K562 (cell line): ENCODE data around the gene MFSD6. TPM values are rescaled to one million over a fixed set of nuclear protein-coding genes. Genes with fewer than 3 reads are reported as not detected.

Source experiments
- ATAC-seq: fragments of 200-7000 bp; cut with Tn5 transposase; 3 replicates; pipeline ENCODE4 v1.9.1; 2020; ENCODE audit warnings: moderate library complexity
- BruUV-seq: library from RNA; stranded (reverse); fragments of 400-500 nt; replicated peaks from 2 replicates; lab custom pipeline; 2021; lab: Mats Ljungman, UMichigan
- CTCF ChIA-PET: fragments of 300-600 bp; formaldehyde crosslinking; extraction: SDS; loops from one replicate; lab custom pipeline; 2021; ENCODE audit warnings: low intra/inter-chr PET ratio; lab: Yijun Ruan, JAX
- POLR2A ChIA-PET: fragments of 300-600, 350-650 bp; sonication (Branson Sonifier 250); formaldehyde crosslinking; extraction: SDS; loops from one replicate; lab custom pipeline; 2021; ENCODE audit warnings: antibody characterized with exemption, inconsistent platforms; lab: Yijun Ruan, JAX
- DNase-seq, 4 experiments: peaks; one replicate each; pipeline versions ENCODE4 v3.0.0 to v3.0.0-alpha.2; 2011 to 2018; ENCODE audit warnings: low spot score in 3 of 4, mixed read lengths in 3 of 4; ENCODE audit errors: extremely low read depth in 1 of 4
- FAIRE-seq: peaks from 2 replicates; lab custom pipeline; 2011; peaks lifted over from hg19 to GRCh38; lab: Jason Lieb, UNC
- H2AFZ ChIP-seq: 2 replicates; pipeline ENCODE4 v1.6.0; 2011; ENCODE audit warnings: low read depth, low read length, control low read depth, inconsistent platforms
- H3K27ac ChIP-seq: fragments of 200-600 bp; 3 replicates; pipeline ENCODE4 v1.8.0; 2011; ENCODE audit warnings: low read depth, mild to moderate bottlenecking, control low read depth, inconsistent platforms, low read length, moderate library complexity, mixed read lengths; ENCODE audit errors: extremely low read depth
- H3K27me3 ChIP-seq, 2 experiments: fragments of 300-600 bp in 1 of 2; 2 replicates in 1 of 2; 3 replicates in 1 of 2; pipeline versions ENCODE4 v1.6.0 to v1.8.0; 2011; ENCODE audit warnings: inconsistent platforms in 2 of 2, low read length in 2 of 2, mild to moderate bottlenecking in 1 of 2, mixed read lengths in 1 of 2, moderate library complexity in 1 of 2; ENCODE audit not compliant: control insufficient read depth in 2 of 2, insufficient read depth in 2 of 2
- H3K36me3 ChIP-seq: fragments of 300-600 bp; 3 replicates; pipeline ENCODE4 v1.8.0; 2011; ENCODE audit warnings: mild to moderate bottlenecking, low read length, inconsistent platforms; ENCODE audit not compliant: control insufficient read depth, insufficient read depth
- H3K4me1 ChIP-seq, 2 experiments: fragments of 200-600 bp in 1 of 2; replicated peaks in 1 of 2; 2 replicates in 1 of 2; 3 replicates in 1 of 2; pipeline versions ENCODE4 v1.5.1 to v1.8.0; 2011; ENCODE audit warnings: inconsistent platforms in 2 of 2, low read length in 2 of 2, mild to moderate bottlenecking in 1 of 2, mixed read lengths in 1 of 2, moderate library complexity in 1 of 2; ENCODE audit not compliant: control insufficient read depth in 2 of 2, insufficient read depth in 2 of 2
- H3K4me2 ChIP-seq: 2 replicates; pipeline ENCODE4 v1.6.1; 2011; ENCODE audit warnings: low read length, control low read depth, inconsistent platforms, mixed read lengths; ENCODE audit not compliant: insufficient read depth
- H3K4me3 ChIP-seq: fragments of 200-600 bp; sonication (generic), shearing (Covaris generic); 2 replicates; pipeline ENCODE4 v1.5.1; 2016; ENCODE audit warnings: control low read depth, inconsistent platforms
- H3K79me2 ChIP-seq: fragments of 200-600 bp; 3 replicates; pipeline ENCODE4 v1.8.0; 2011; ENCODE audit warnings: low read length, inconsistent platforms; ENCODE audit not compliant: control insufficient read depth, insufficient read depth
- H3K9ac ChIP-seq, 2 experiments: 2 replicates each; pipeline versions ENCODE4 v1.6.0 to v1.6.1; 2011; ENCODE audit warnings: low read depth in 2 of 2, low read length in 2 of 2, control low read depth in 1 of 2, inconsistent platforms in 1 of 2, mild to moderate bottlenecking in 1 of 2, mixed read lengths in 1 of 2; ENCODE audit not compliant: insufficient read depth in 1 of 2
- H3K9me1 ChIP-seq: one replicate; pipeline ENCODE4 v1.6.0; 2011; ENCODE audit warnings: inconsistent platforms, mild to moderate bottlenecking, low read length, moderate library complexity; ENCODE audit not compliant: control insufficient read depth, insufficient read depth
- H3K9me3 ChIP-seq: replicated peaks from 2 replicates; pipeline ENCODE4 v1.5.1; 2011; ENCODE audit warnings: low read depth, low read length, inconsistent platforms; ENCODE audit not compliant: control insufficient read depth, insufficient read depth
- H4K20me1 ChIP-seq: replicated peaks from 2 replicates; pipeline ENCODE4 v1.6.1; 2011; ENCODE audit warnings: low read length, inconsistent platforms, mixed read lengths; ENCODE audit not compliant: control insufficient read depth, insufficient read depth
- ESRRA ChIP-seq: fragments of 450-650 bp; IDR thresholded peaks from 2 replicates; pipeline ENCODE4 v1.6.1; 2014; ENCODE audit warnings: low read depth, mild to moderate bottlenecking, moderate library complexity, borderline replicate concordance
- FOS ChIP-seq: IDR thresholded peaks from 3 replicates; pipeline ENCODE4 v1.6.1; 2011; ENCODE audit not compliant: insufficient read length; ENCODE audit errors: extremely low read depth
- GTF3C2 ChIP-seq: IDR thresholded peaks from 3 replicates; pipeline ENCODE4 v1.6.1; 2011; ENCODE audit warnings: borderline replicate concordance, mild to moderate bottlenecking, moderate library complexity; ENCODE audit not compliant: insufficient read length; ENCODE audit errors: extremely low read depth
- HDAC8 ChIP-seq: fragments of 450-650 bp; IDR thresholded peaks from 2 replicates; pipeline ENCODE4 v1.6.1; 2016; ENCODE audit warnings: mild to moderate bottlenecking, missing genetic modification characterization, moderate library complexity, missing compliant biosample characterization
- JUND ChIP-seq, 2 experiments: IDR thresholded peaks; 2 replicates in 1 of 2; 3 replicates in 1 of 2; pipeline ENCODE4 v1.6.1; 2011; ENCODE audit warnings: borderline replicate concordance in 2 of 2, low read depth in 2 of 2, low read length in 2 of 2, improper control_type of control experiment in 1 of 2, missing biosample characterization in 1 of 2, missing genetic modification characterization in 1 of 2, missing genetic modification reagents in 1 of 2
- MCM7 ChIP-seq, 2 experiments: fragments of 450-650 bp; IDR thresholded peaks; 2 replicates each; pipeline ENCODE4 v1.6.1; 2016 to 2018
- PATZ1 ChIP-seq: fragments of 250-450 bp; sonication (Bioruptor Pico); IDR thresholded peaks from 2 replicates; pipeline ENCODE4 v1.5.0; 2020; ENCODE audit warnings: mild to moderate bottlenecking, borderline replicate concordance
- SMARCE1 ChIP-seq: fragments of 450-650 bp; IDR thresholded peaks from 2 replicates; pipeline ENCODE4 v1.7.1; 2016; ENCODE audit warnings: mild to moderate bottlenecking
- TCF3 ChIP-seq: sonication (generic); formaldehyde crosslinking; IDR thresholded peaks from 2 replicates; pipeline ENCODE4 v1.4.0; 2020; ENCODE audit warnings: mild to moderate bottlenecking, missing genetic modification reagents
- TEAD4 ChIP-seq, 2 experiments: sonication (generic) in 1 of 2; formaldehyde crosslinking in 1 of 2; IDR thresholded peaks; 2 replicates each; pipeline versions ENCODE4 v1.6.1 to v1.8.0; 2012 to 2022; ENCODE audit warnings: borderline replicate concordance in 1 of 2, inconsistent platforms in 1 of 2, low read length in 1 of 2, mild to moderate bottlenecking in 1 of 2, missing genetic modification reagents in 1 of 2
- ZNF12 ChIP-seq: sonication (generic); formaldehyde crosslinking; IDR thresholded peaks from 2 replicates; pipeline ENCODE4 v1.4.0; 2020; ENCODE audit warnings: mild to moderate bottlenecking, missing genetic modification reagents
- WGBS: fragments of 100-300 bp; shearing (Covaris generic); methylation state at CpG from one replicate; pipeline ENCODE4 v1.1.6; 2016; ENCODE audit warnings: low coverage, mixed read lengths; ENCODE audit not compliant: insufficient coverage; ENCODE audit errors: missing lambda C conversion rate; 5-methylcytosine and 5-hydroxymethylcytosine counted together
- in situ Hi-C: fragments of 300-500 bp; cut with MboI; formaldehyde crosslinking; loops from 4 replicates; pipeline ENCODE4 v1.15.0; 2018; ENCODE audit warnings: inconsistent platforms, mixed read lengths
- intact Hi-C: fragments of 100-400 bp; cut with micrococcal nuclease; formaldehyde crosslinking; loops from 2 replicates; pipeline ENCODE4 v1.14.2; 2022
- polyA plus RNA-seq, 8 experiments: library from polyadenylated mRNA; depleted of rRNA in 4 of 8; stranded (reverse) in 5 of 8; unstranded in 3 of 8; fragments of >200 nt; fragmentation: Nextera tagmentation in 2 of 8; fragmentation: Illumina TruSeq in 1 of 8; extraction: Ambion mirVana in 2 of 8; extraction: Trizol in 1 of 8; gene quantifications; 2 replicates each; pipeline versions ENCODE4 v1.2.1 to v1.2.3, GENCODE V29; 2011 to 2014; ENCODE audit warnings: inconsistent platforms in 1 of 8, missing spikeins in 1 of 8
- total RNA-seq, 7 experiments: library from RNA; depleted of rRNA in 6 of 7; stranded (reverse); fragments of >200 nt in 6 of 7; fragmentation: Illumina TruSeq in 2 of 7; extraction: Trizol in 2 of 7; gene quantifications; 2 replicates each; pipeline versions ENCODE4 v1.2.1 to v1.2.3, GENCODE V29; 2011 to 2021; ENCODE audit warnings: low replicate concordance in 1 of 7

The MFSD6 gene
- total and polyA plus RNA-seq, 9 of the 15 experiments (the other 6 are each of a cell fraction or from before 2014, with no cell fraction given), result 1.1 to 7.9 (median 4.4) TPM

DNA sequence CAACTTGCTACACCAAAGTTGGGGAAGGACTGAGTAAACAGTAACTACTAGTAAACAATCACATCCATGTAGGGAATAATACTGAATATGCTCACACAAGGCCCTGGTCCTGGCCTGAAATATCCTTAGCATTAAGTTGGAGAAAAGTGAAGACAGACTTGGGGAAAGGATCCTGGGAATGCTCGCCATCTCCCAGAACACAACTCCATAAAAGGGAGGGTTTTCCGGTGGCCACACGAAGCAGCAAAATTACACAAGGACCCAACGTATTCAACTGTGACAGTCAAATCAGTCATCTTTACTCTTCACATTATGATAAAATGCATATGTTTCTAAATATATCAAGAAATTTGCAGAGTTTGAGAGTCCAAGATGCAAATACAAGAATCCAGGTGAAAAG, 119.1 kb downstream of the MFSD6 start:
- CTCF ChIA-PET, result no interaction called here
- no peak overlapping the region for H3K9ac ChIP-seq
- FAIRE-seq (no peak), DNase-seq (no peak), ATAC-seq (no peak)
- 90% methylated on average over 4 of the region's 4 CpGs for WGBS
- POLR2A ChIA-PET, result no interaction called here
- H3K36me3 ChIP-seq, result no peaks in the 10 kb centered on the region
- no TSS peak for BruUV-seq
- no peaks in the 10 kb centered on the region for H3K9me1 ChIP-seq
- H3K4me2 ChIP-seq, result no peak overlapping the region
- H4K20me1 ChIP-seq, result no peaks in the 10 kb centered on the region
- H3K9me3 ChIP-seq, result no peaks in the 10 kb centered on the region
- no peak for TF ChIP-seq GTF3C2
- TF ChIP-seq HDAC8 (tag), result no peak
- TF ChIP-seq ZNF12 (CRISPR knock-in tag), result no peak
- TF ChIP-seq JUND (IDR thresholded peaks at IDR 0.05; ENCODE audit: borderline replicate concordance, low read depth, low read length), result no peak
- no peak for TF ChIP-seq JUND (tag; IDR thresholded peaks at IDR 0.05; ENCODE audit: borderline replicate concordance, low read depth, low read length)
- no peak for TF ChIP-seq TCF3 (CRISPR knock-in tag)
- no peak for TF ChIP-seq FOS
- TF ChIP-seq SMARCE1, result no peak
- no peak for TF ChIP-seq MCM7 (IDR thresholded peaks at IDR 0.05)
- TF ChIP-seq ESRRA, result no peak
- no peak for TF ChIP-seq PATZ1 (CRISPR knock-in tag)
- no peak for TF ChIP-seq TEAD4 (IDR thresholded peaks at IDR 0.05; ENCODE audit: low read length)
- no peak for TF ChIP-seq TEAD4 (CRISPR knock-in tag; IDR thresholded peaks at IDR 0.05; ENCODE audit: borderline replicate concordance)
- H3K27ac ChIP-seq, result no peak overlapping the region
- no peaks in the 10 kb centered on the region for H3K27me3 ChIP-seq
- in situ Hi-C loops (no loop called here), intact Hi-C loops (no loop called here)
- H2AFZ ChIP-seq, result no peak overlapping the region
- no peak overlapping the region for H3K4me3 ChIP-seq
- H3K79me2 ChIP-seq, result no peaks in the 10 kb centered on the region
- peaks cover 0 to 26% of the 10 kb centered on the region in 2 experiments; a peak in 3 of 5 replicates for H3K4me1 ChIP-seq
